SK-N-SH treated with all-trans-retinoic acid at 6 μM for 48 hours (cell line): ENCODE data around the gene KCNMA1.

ENCODE experiments used
- CSDC2 ChIP-seq: fragments of 250-450 bp; sonication (Bioruptor Pico); IDR thresholded peaks from 2 replicates; pipeline ENCODE4 v1.5.0; 2020; ENCODE audit warnings: mild to moderate bottlenecking, moderate library complexity
- OSR1 ChIP-seq: fragments of 250-450 bp; sonication (Bioruptor Pico); IDR thresholded peaks from 2 replicates; pipeline ENCODE4 v1.8.0; 2022; ENCODE audit warnings: moderate library complexity, mild to moderate bottlenecking, inconsistent platforms
- PPARA ChIP-seq: fragments of 250-450 bp; sonication (Bioruptor Pico); IDR thresholded peaks from 2 replicates; pipeline ENCODE4 v1.5.0; 2020; ENCODE audit warnings: mild to moderate bottlenecking, borderline replicate concordance
- RARB ChIP-seq: fragments of 250-450 bp; sonication (Bioruptor Pico); IDR thresholded peaks from 2 replicates; pipeline ENCODE4 v1.8.0; 2021; ENCODE audit warnings: mild to moderate bottlenecking, moderate library complexity
- ZC3H10 ChIP-seq: fragments of 250-450 bp; sonication (Bioruptor Pico); IDR thresholded peaks from 2 replicates; pipeline ENCODE4 v1.5.1; 2021; ENCODE audit warnings: mild to moderate bottlenecking, moderate library complexity
- TF ChIP-seq, protein P1 (sequence below): fragments of 250-450 bp; sonication (Bioruptor Pico); IDR thresholded peaks from 2 replicates; pipeline ENCODE4 v1.8.0; 2020; ENCODE audit warnings: mild to moderate bottlenecking, moderate library complexity, borderline replicate concordance
- TF ChIP-seq, protein P2 (sequence below): fragments of 250-450 bp; sonication (Bioruptor Pico); IDR thresholded peaks from 2 replicates; pipeline ENCODE4 v1.5.1; 2021; ENCODE audit warnings: mild to moderate bottlenecking, moderate library complexity

DNA sequence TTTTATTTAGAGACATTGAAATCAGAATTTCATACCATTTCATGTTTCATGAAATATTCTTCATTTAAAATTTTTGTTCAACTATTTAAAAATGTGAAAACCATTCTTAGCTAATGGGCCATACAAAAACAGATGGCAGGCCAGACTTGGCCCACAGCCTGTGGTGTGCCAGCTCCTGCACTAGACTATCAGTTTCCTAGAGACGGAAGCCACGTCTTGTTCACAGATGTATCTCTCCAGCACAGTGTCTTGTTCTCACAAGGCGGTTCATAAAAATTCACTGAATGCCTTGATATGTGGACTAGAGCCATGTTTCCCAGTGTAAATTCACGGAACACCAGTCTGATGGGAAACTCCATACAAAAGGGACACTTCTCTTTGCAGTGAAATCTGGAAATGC, 216.0 kb downstream of the KCNMA1 start:
- TF ChIP-seq OSR1 (CRISPR knock-in tag) (no peak), RARB (CRISPR knock-in tag) (no peak), PPARA (CRISPR knock-in tag) (no peak), CSDC2 (CRISPR knock-in tag) (no peak), ZC3H10 (CRISPR knock-in tag) (no peak)
- TF ChIP-seq, protein P1, sequence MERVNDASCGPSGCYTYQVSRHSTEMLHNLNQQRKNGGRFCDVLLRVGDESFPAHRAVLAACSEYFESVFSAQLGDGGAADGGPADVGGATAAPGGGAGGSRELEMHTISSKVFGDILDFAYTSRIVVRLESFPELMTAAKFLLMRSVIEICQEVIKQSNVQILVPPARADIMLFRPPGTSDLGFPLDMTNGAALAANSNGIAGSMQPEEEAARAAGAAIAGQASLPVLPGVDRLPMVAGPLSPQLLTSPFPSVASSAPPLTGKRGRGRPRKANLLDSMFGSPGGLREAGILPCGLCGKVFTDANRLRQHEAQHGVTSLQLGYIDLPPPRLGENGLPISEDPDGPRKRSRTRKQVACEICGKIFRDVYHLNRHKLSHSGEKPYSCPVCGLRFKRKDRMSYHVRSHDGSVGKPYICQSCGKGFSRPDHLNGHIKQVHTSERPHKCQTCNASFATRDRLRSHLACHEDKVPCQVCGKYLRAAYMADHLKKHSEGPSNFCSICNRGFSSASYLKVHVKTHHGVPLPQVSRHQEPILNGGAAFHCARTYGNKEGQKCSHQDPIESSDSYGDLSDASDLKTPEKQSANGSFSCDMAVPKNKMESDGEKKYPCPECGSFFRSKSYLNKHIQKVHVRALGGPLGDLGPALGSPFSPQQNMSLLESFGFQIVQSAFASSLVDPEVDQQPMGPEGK (CRISPR knock-in tag), result no peak
- TF ChIP-seq, protein P2, sequence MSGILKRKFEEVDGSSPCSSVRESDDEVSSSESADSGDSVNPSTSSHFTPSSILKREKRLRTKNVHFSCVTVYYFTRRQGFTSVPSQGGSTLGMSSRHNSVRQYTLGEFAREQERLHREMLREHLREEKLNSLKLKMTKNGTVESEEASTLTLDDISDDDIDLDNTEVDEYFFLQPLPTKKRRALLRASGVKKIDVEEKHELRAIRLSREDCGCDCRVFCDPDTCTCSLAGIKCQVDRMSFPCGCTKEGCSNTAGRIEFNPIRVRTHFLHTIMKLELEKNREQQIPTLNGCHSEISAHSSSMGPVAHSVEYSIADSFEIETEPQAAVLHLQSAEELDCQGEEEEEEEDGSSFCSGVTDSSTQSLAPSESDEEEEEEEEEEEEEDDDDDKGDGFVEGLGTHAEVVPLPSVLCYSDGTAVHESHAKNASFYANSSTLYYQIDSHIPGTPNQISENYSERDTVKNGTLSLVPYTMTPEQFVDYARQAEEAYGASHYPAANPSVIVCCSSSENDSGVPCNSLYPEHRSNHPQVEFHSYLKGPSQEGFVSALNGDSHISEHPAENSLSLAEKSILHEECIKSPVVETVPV, result no peak
